Liver (tissue), 9 donors: ENCODE measurements around the gene GARIN5A. TPM values are rescaled to one million over a fixed set of nuclear protein-coding genes. Genes with fewer than 3 reads are reported as not detected.

Experiments used
- DNase-seq: peaks from one replicate; pipeline ENCODE4 v3.0.0-alpha.2; 2017; ENCODE audit warnings: low spot score
- H3K27ac ChIP-seq, 2 donors: one replicate each; pipeline ENCODE4 v1.7.0; 2013; ENCODE audit warnings: inconsistent platforms in 2 of 2, low read length in 2 of 2, control low read depth in 1 of 2, low read depth in 1 of 2, mild to moderate bottlenecking in 1 of 2
- H3K27me3 ChIP-seq, 4 donors: one replicate each; pipeline versions ENCODE4 v1.6.1 to v1.7.0; 2013; ENCODE audit warnings: low read length in 3 of 4, inconsistent platforms in 1 of 4, mild to moderate bottlenecking in 1 of 4, moderate library complexity in 1 of 4; ENCODE audit not compliant: control insufficient read depth in 4 of 4, insufficient read depth in 4 of 4
- H3K36me3 ChIP-seq, 4 donors: one replicate each; pipeline versions ENCODE4 v1.6.1 to v1.7.0; 2013; ENCODE audit warnings: low read length in 3 of 4, mild to moderate bottlenecking in 3 of 4, low read depth in 1 of 4, moderate library complexity in 1 of 4; ENCODE audit not compliant: control insufficient read depth in 4 of 4, insufficient read depth in 3 of 4
- H3K4me1 ChIP-seq, 4 donors: one replicate each; pipeline versions ENCODE4 v1.6.1 to v1.7.0; 2013; ENCODE audit warnings: low read length in 3 of 4, mild to moderate bottlenecking in 3 of 4, moderate library complexity in 1 of 4; ENCODE audit not compliant: control insufficient read depth in 4 of 4, insufficient read depth in 4 of 4
- H3K4me3 ChIP-seq, 3 donors: one replicate each; pipeline versions ENCODE4 v1.6.1 to v1.7.0; 2013; ENCODE audit warnings: low read length in 3 of 3, control low read depth in 1 of 3, low read depth in 1 of 3, mild to moderate bottlenecking in 1 of 3
- H3K9ac ChIP-seq, 2 donors: one replicate each; pipeline ENCODE4 v1.7.0; 2013; ENCODE audit warnings: low read length in 2 of 2, mild to moderate bottlenecking in 2 of 2, moderate library complexity in 2 of 2, control low read depth in 1 of 2, low read depth in 1 of 2
- H3K9me3 ChIP-seq, 4 donors: one replicate each; pipeline versions ENCODE4 v1.6.1 to v1.7.0; 2013; ENCODE audit warnings: low read length in 3 of 4; ENCODE audit not compliant: control insufficient read depth in 4 of 4
- GABPA ChIP-seq, 2 donors: IDR thresholded peaks in 1 of 2; conservative IDR thresholded peaks in 1 of 2; 2 replicates each; pipeline ENCODE4 v1.6.1; 2016; ENCODE audit warnings: antibody characterized with exemption in 2 of 2, mild to moderate bottlenecking in 1 of 2, moderate library complexity in 1 of 2
- HNF4A ChIP-seq, 2 donors: conservative IDR thresholded peaks; 2 replicates each; pipeline ENCODE4 v1.6.1; 2016; ENCODE audit warnings: antibody characterized with exemption in 2 of 2, mild to moderate bottlenecking in 2 of 2
- NR2F2 ChIP-seq: IDR thresholded peaks from 2 replicates; pipeline ENCODE4 v1.6.1; 2016; ENCODE audit warnings: antibody characterized with exemption
- RXRA ChIP-seq, 2 donors: IDR thresholded peaks; 2 replicates each; pipeline ENCODE4 v1.6.1; 2017 to 2018; ENCODE audit warnings: antibody characterized with exemption in 2 of 2, mild to moderate bottlenecking in 1 of 2
- SP1 ChIP-seq: IDR thresholded peaks from 2 replicates; pipeline ENCODE4 v1.6.1; 2018; ENCODE audit warnings: antibody characterized with exemption, mild to moderate bottlenecking
- TAF1 ChIP-seq: conservative IDR thresholded peaks from 2 replicates; pipeline ENCODE4 v1.6.1; 2016; ENCODE audit warnings: antibody characterized with exemption, mild to moderate bottlenecking
- YY1 ChIP-seq: IDR thresholded peaks from 2 replicates; pipeline ENCODE4 v1.6.1; 2016; ENCODE audit warnings: antibody characterized with exemption, mild to moderate bottlenecking
- WGBS: extraction: QIAGEN DNeasy Blood & Tissue Kit; methylation state at CpG from one replicate; pipeline ENCODE4 v1.1.7; 2013; 5-methylcytosine and 5-hydroxymethylcytosine counted together
- polyA plus RNA-seq, 2 donors: library from polyadenylated mRNA; stranded (reverse) in 1 of 2; unstranded in 1 of 2; fragments of 200-250 nt in 1 of 2; fragments of >200 nt in 1 of 2; fragmentation: Nextera tagmentation in 1 of 2; extraction: Ambion mirVana in 1 of 2; gene quantifications; one replicate each; pipeline versions ENCODE4 v1.2.1 to v1.2.3, GENCODE V29; 2013 to 2015
- total RNA-seq, 2 donors: library from RNA; depleted of rRNA; stranded (reverse); fragments of >200 nt; gene quantifications; one replicate each; pipeline ENCODE4 v1.2.3, GENCODE V29; 2014
- TF ChIP-seq, protein P1 (sequence below): IDR thresholded peaks from 2 replicates; pipeline ENCODE4 v1.6.1; 2016; ENCODE audit warnings: antibody characterized with exemption
- TF ChIP-seq, protein P2 (sequence below): IDR thresholded peaks from 2 replicates; pipeline ENCODE4 v1.6.1; 2016; ENCODE audit warnings: antibody characterized with exemption
- TF ChIP-seq, protein P3 (sequence below): fragments of 150-350 bp; IDR thresholded peaks from 2 replicates; pipeline ENCODE4 v1.5.1; 2017; ENCODE audit warnings: improper control_type of control experiment, low read depth, low read length; ENCODE audit not compliant: missing input control
- donor health status: healthy.
- donor health status: healthy.
- donor health status: healthy.
- donor health status: healthy.
- donor health status: healthy.

The GARIN5A gene
- total RNA-seq (under 1 TPM; 0.42 to 0.70 TPM), polyA plus RNA-seq (1 to 10 TPM; 1.5 to 1.7 TPM)

DNA sequence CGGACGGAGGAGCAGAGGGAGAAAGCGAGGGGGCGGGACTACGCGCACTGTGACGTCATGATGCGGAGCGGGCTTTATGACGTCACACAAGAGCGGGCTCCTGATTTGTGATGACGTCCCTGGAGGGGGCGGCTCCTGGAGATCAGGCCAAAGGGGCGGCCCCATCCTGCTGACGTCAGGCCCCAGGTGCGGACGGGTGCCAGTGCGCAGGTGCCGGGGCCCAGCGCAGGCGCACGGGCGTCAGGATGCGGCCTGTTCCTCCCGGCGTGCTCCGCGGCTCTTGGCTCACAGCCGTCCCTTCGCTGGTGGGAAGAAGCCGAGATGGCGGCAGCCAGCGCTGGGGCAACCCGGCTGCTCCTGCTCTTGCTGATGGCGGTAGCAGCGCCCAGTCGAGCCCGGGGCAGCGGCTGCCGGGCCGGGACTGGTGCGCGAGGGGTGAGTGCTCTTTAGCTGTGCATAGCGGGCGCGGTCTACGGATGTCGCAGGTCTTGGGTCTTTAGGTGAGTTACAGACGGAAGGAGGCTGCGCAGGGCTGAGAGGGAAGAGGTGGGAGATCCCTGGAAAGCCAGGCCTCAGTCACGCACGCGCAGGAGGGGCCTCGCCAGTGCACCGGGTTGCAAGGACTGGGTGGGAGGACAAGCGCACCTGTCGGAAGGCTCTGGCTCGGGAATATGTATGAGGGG, at the start of gene GARIN5A, which contains the start of gene EMC10:
TSS of gene GARIN5A (minus strand) at position 625 of the 683 bp plus-strand sequence. CDS start at position 165, 460 bp downstream.
TSS of gene EMC10 (plus strand) at position 284 of the 683 bp plus-strand sequence. CDS start at position 322, 38 bp downstream.
- H3K4me1 ChIP-seq, result peaks cover 4 to 19% (median 15%) of the 10 kb centered on the region in 4 donors
- no peaks in the 10 kb centered on the region for H3K9me3 ChIP-seq
- TF ChIP-seq, protein P1, sequence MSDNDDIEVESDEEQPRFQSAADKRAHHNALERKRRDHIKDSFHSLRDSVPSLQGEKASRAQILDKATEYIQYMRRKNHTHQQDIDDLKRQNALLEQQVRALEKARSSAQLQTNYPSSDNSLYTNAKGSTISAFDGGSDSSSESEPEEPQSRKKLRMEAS, result no peak
- TF ChIP-seq, protein P2, sequence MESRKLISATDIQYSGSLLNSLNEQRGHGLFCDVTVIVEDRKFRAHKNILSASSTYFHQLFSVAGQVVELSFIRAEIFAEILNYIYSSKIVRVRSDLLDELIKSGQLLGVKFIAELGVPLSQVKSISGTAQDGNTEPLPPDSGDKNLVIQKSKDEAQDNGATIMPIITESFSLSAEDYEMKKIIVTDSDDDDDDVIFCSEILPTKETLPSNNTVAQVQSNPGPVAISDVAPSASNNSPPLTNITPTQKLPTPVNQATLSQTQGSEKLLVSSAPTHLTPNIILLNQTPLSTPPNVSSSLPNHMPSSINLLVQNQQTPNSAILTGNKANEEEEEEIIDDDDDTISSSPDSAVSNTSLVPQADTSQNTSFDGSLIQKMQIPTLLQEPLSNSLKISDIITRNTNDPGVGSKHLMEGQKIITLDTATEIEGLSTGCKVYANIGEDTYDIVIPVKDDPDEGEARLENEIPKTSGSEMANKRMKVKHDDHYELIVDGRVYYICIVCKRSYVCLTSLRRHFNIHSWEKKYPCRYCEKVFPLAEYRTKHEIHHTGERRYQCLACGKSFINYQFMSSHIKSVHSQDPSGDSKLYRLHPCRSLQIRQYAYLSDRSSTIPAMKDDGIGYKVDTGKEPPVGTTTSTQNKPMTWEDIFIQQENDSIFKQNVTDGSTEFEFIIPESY, result no peak
- peak in 1 of 2 donors; percentile 75 for TF ChIP-seq GABPA (IDR thresholded peaks at IDR 0.05 in 1 of 2, conservative IDR thresholded peaks at IDR 0.05 in 1 of 2)
- peak; percentile 12 for TF ChIP-seq SP1
- peak; percentile 93 for TF ChIP-seq YY1
- TF ChIP-seq NR2F2, result no peak
- TF ChIP-seq, protein P3, sequence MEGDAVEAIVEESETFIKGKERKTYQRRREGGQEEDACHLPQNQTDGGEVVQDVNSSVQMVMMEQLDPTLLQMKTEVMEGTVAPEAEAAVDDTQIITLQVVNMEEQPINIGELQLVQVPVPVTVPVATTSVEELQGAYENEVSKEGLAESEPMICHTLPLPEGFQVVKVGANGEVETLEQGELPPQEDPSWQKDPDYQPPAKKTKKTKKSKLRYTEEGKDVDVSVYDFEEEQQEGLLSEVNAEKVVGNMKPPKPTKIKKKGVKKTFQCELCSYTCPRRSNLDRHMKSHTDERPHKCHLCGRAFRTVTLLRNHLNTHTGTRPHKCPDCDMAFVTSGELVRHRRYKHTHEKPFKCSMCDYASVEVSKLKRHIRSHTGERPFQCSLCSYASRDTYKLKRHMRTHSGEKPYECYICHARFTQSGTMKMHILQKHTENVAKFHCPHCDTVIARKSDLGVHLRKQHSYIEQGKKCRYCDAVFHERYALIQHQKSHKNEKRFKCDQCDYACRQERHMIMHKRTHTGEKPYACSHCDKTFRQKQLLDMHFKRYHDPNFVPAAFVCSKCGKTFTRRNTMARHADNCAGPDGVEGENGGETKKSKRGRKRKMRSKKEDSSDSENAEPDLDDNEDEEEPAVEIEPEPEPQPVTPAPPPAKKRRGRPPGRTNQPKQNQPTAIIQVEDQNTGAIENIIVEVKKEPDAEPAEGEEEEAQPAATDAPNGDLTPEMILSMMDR, result no peak
- peak within 1 kb of the TSS; percentile 58 to 81 for H3K9ac ChIP-seq
- H3K27ac ChIP-seq, result peak within 1 kb of the TSS; percentile 60 to 61
- peak within 1 kb of the TSS; percentile 89 to 99 (median 94) for H3K4me3 ChIP-seq
- H3K27me3 ChIP-seq, result no peaks in the 10 kb centered on the region
- peak; percentile 81 for DNase-seq
- peaks cover 5 to 22% (median 11%) of the 10 kb centered on the region in 4 donors for H3K36me3 ChIP-seq
- 3% methylated on average over 58 of the region's 58 CpGs for WGBS

DNA sequence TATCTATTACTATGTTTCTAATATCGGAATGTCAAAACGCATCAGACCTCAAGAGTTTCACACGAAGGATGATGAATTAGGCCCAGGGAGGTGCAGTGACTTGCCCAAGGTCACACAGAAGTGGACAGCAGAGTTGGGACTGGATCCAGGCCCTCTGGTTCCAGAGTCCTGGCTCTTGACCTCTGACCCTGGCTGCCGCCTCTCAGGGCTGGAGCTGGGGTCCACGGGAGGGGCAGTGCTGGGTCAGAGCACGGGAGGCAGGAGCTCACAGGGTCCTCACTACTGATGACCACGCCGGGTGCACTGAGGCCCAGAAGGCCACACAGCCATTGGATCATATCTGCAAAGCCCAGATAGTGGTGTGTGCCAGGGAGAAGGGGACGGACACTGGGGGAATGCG, 46.2 kb upstream of the GARIN5A start:
- Histone ChIP-seq H3K9ac (no peak overlapping the region), H3K9me3 (no peaks in the 10 kb centered on the region), H3K4me1 (no peaks in the 10 kb centered on the region), H3K36me3 (no peaks in the 10 kb centered on the region), H3K27me3 (no peaks in the 10 kb centered on the region), H3K4me3 (no peak overlapping the region), H3K27ac (no peak overlapping the region)
- TF ChIP-seq, protein P3, result no peak
- TF ChIP-seq RXRA (IDR thresholded peaks at IDR 0.05), result no peak
- TF ChIP-seq HNF4A (conservative IDR thresholded peaks at IDR 0.05), result no peak
- TF ChIP-seq NR2F2, result no peak
- TF ChIP-seq GABPA (IDR thresholded peaks at IDR 0.05 in 1 of 2, conservative IDR thresholded peaks at IDR 0.05 in 1 of 2), result no peak
- no peak for TF ChIP-seq TAF1
- 83% methylated on average over 10 of the region's 10 CpGs for WGBS
- DNase-seq, result no peak
